AG09309 (cell line): ENCODE data around the gene TSGA10.

Experiments
- DNase-seq: peaks from one replicate; pipeline ENCODE4 v3.0.0-alpha.2; 2010; ENCODE audit warnings: low read depth
- H3K4me3 ChIP-seq: 2 replicates; pipeline ENCODE4 v1.5.1; 2011; ENCODE audit warnings: mild to moderate bottlenecking, low read depth, low read length, moderate library complexity; ENCODE audit not compliant: control insufficient read depth
- TF ChIP-seq, protein P1 (sequence below): IDR thresholded peaks from 2 replicates; pipeline ENCODE4 v1.5.1; 2011; ENCODE audit warnings: mild to moderate bottlenecking, low read depth, low read length, inconsistent platforms; ENCODE audit not compliant: insufficient read depth, control insufficient read depth; ENCODE audit errors: missing control alignments

Gene TSGA10

DNA sequence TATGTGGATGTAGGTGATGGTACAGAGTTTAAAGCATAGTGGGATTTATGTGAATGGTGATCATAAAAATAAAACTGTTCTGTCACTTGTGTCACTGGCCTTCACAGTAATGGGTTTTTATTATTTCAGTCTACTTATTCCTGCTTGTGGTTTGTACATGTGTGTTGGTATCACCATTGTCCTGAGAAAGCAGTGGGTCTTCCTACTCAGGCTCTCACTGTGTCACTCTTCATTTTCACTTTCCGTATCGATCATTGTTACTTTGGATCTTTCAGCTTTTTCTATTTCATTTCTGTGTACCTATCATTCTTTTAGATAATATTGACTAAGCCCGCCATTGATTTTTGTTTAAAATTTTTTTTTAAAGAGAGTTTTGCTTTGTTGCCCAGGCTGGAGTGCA is 33.6 kb upstream of the TSGA10 start:
- no peak overlapping the region for H3K4me3 ChIP-seq
- TF ChIP-seq, protein P1, sequence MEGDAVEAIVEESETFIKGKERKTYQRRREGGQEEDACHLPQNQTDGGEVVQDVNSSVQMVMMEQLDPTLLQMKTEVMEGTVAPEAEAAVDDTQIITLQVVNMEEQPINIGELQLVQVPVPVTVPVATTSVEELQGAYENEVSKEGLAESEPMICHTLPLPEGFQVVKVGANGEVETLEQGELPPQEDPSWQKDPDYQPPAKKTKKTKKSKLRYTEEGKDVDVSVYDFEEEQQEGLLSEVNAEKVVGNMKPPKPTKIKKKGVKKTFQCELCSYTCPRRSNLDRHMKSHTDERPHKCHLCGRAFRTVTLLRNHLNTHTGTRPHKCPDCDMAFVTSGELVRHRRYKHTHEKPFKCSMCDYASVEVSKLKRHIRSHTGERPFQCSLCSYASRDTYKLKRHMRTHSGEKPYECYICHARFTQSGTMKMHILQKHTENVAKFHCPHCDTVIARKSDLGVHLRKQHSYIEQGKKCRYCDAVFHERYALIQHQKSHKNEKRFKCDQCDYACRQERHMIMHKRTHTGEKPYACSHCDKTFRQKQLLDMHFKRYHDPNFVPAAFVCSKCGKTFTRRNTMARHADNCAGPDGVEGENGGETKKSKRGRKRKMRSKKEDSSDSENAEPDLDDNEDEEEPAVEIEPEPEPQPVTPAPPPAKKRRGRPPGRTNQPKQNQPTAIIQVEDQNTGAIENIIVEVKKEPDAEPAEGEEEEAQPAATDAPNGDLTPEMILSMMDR: no peak
- DNase-seq: no peak

GRCh38 chr2:99187011-99187410 is 32.3 kb upstream of the TSGA10 start:
- DNase-seq: no peak
- no peak overlapping the region for H3K4me3 ChIP-seq
- TF ChIP-seq, protein P1: no peak

- no peak overlapping the region for H3K4me3 ChIP-seq
- DNase-seq: no peak
- TF ChIP-seq, protein P1: no peak
Observed at GRCh38 chr2:99184811-99185210, 30.1 kb upstream of the TSGA10 start.

DNA sequence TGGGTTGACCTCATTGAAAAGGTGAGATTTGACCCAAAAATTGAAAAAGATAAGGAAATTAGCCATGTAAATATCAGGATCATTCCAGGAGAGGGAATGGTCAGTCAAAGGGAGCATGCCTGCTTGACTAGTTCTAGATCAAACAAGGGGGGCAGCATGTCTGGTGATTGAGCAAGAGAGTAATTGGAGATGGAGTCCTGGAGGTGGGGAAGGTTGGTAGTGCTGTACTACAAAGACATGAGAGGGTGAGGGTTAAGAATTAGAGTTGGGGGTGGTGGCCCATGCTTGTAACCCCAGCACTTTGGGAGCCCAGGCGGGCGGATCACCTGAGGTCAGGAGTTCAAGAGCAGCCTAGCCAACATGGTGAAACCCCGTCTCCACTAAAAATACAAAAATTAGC is 28.3 kb upstream of the TSGA10 start:
- TF ChIP-seq, protein P1: no peak
- DNase-seq: no peak
- H3K4me3 ChIP-seq: no peak overlapping the region

GRCh38 chr2:99181624-99182000 is 26.9 kb upstream of the TSGA10 start:
- H3K4me3 ChIP-seq: peak overlapping the region; percentile 85
- TF ChIP-seq, protein P1: no peak
- DNase-seq: no peak

GRCh38 chr2:99180755-99181623 is 26.2 kb upstream of the TSGA10 start, which contains the start of the genes MITD1 and MRPL30:
Gene MITD1, minus strand, starts transcription at chr2:99181058. Its CDS starts 77 bp downstream, at chr2:99180981.
Gene MRPL30, plus strand, starts transcription at chr2:99181184. Its CDS starts 5,020 bp downstream, at chr2:99186204.
- peak within 1 kb of the TSS; percentile 85 for H3K4me3 ChIP-seq
- DNase-seq: peak; percentile 85
- TF ChIP-seq, protein P1: no peak
